Endodermal cell (in vitro differentiated cells): ENCODE data around the gene FILIP1. TPM values are rescaled to one million over a fixed set of nuclear protein-coding genes. Genes with fewer than 3 reads are reported as not detected.

Experiments used
- DNase-seq: peaks from one replicate; pipeline ENCODE4 v3.0.0-alpha.2; 2017
- H3K27ac ChIP-seq: 2 replicates; pipeline ENCODE4 v1.5.1; 2013; ENCODE audit warnings: mild to moderate bottlenecking, low read depth, low read length, moderate library complexity
- H3K27me3 ChIP-seq: 2 replicates; pipeline ENCODE4 v1.6.1; 2013; ENCODE audit warnings: mild to moderate bottlenecking, low read length, moderate library complexity; ENCODE audit not compliant: insufficient read depth, control insufficient read depth, poor library complexity, severe bottlenecking
- H3K36me3 ChIP-seq: 2 replicates; pipeline ENCODE4 v1.7.0; 2013; ENCODE audit warnings: mild to moderate bottlenecking, low read length, moderate library complexity; ENCODE audit not compliant: control insufficient read depth, insufficient read depth
- H3K4me1 ChIP-seq: one replicate; pipeline ENCODE4 v1.7.0; 2013; ENCODE audit warnings: low read length; ENCODE audit not compliant: control insufficient read depth, insufficient read depth
- H3K4me3 ChIP-seq: 2 replicates; pipeline ENCODE4 v1.5.1; 2013; ENCODE audit warnings: mild to moderate bottlenecking, low read length, moderate library complexity
- H3K9ac ChIP-seq: 2 replicates; pipeline ENCODE4 v1.6.1; 2013; ENCODE audit warnings: mild to moderate bottlenecking, low read length, moderate library complexity; ENCODE audit not compliant: poor library complexity, severe bottlenecking; ENCODE audit errors: extremely low read depth
- H3K9me3 ChIP-seq: 2 replicates; pipeline ENCODE4 v1.6.1; 2013; ENCODE audit warnings: mild to moderate bottlenecking, low read length, moderate library complexity; ENCODE audit not compliant: control insufficient read depth
- H3K27ac Mint-ChIP-seq: 2 replicates; pipeline ENCODE4 v1.8.0; 2020; ENCODE audit warnings: mixed read lengths
- H3K27me3 Mint-ChIP-seq: 2 replicates; pipeline ENCODE4 v1.8.0; 2021; ENCODE audit warnings: mild to moderate bottlenecking, mixed read lengths; ENCODE audit not compliant: insufficient read depth
- H3K36me3 Mint-ChIP-seq: 2 replicates; pipeline ENCODE4 v1.8.0; 2020; ENCODE audit warnings: low read depth, mixed read lengths
- H3K4me1 Mint-ChIP-seq: 2 replicates; pipeline ENCODE4 v1.8.0; 2020; ENCODE audit warnings: mixed read lengths
- H3K4me3 Mint-ChIP-seq: 2 replicates; pipeline ENCODE4 v1.8.0; 2020; ENCODE audit warnings: mild to moderate bottlenecking, moderate library complexity, mixed read lengths
- H3K9me3 Mint-ChIP-seq: 2 replicates; pipeline ENCODE4 v1.8.0; 2020; ENCODE audit warnings: mild to moderate bottlenecking, mixed read lengths
- WGBS, 2 experiments: methylation state at CpG; one replicate each; pipeline versions ENCODE4 v1.1.5 to v1.1.7; 2013; ENCODE audit warnings: missing lambda C conversion rate in 2 of 2, mixed read lengths in 1 of 2; ENCODE audit not compliant: insufficient coverage in 1 of 2, insufficient read length in 1 of 2; 5-methylcytosine and 5-hydroxymethylcytosine counted together
- total RNA-seq, 2 donors: library from RNA; stranded (reverse); fragmentation: NEBNext Ultra II Directional in 1 of 2; extraction: Animal tissue kit (Norgen Biotek cat#: 25700) in 1 of 2; gene quantifications; 2 replicates in 1 of 2; 3 replicates in 1 of 2; pipeline ENCODE4 v1.2.1, GENCODE V29; 2021
- TF ChIP-seq, protein P1 (sequence below): fragments of 200-600 bp; sonication (generic); conservative IDR thresholded peaks from 2 replicates; pipeline ENCODE4 v1.5.0; 2021; ENCODE audit warnings: antibody characterized with exemption, mild to moderate bottlenecking

FILIP1 gene
- total RNA-seq, 2 donors from 2014 or later: 0.35 TPM

DNA sequence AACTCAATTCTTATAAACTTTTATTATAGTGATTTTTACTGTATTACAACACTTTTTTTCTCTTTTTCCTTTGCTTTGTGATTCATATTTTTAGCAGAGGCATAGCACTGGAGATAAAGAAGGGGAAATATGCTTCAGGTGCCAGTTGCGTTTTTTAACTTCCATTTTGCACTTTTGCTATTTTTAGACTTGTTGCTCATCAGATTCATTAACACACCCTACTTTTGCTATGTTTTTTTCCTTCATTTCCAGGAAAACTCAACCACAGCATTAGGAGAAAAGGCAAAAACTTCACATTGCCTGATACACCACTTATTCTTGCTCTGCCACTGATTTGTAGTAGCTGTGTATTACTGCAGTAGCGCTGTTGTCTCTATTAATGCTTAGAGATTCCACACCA is 201.0 kb downstream of the FILIP1 start:
- no peaks in the 10 kb centered on the region for H3K9me3 Mint-ChIP-seq
- H3K4me3 Mint-ChIP-seq: no peak overlapping the region
- H3K27ac Mint-ChIP-seq: no peak overlapping the region
- TF ChIP-seq, protein P1, sequence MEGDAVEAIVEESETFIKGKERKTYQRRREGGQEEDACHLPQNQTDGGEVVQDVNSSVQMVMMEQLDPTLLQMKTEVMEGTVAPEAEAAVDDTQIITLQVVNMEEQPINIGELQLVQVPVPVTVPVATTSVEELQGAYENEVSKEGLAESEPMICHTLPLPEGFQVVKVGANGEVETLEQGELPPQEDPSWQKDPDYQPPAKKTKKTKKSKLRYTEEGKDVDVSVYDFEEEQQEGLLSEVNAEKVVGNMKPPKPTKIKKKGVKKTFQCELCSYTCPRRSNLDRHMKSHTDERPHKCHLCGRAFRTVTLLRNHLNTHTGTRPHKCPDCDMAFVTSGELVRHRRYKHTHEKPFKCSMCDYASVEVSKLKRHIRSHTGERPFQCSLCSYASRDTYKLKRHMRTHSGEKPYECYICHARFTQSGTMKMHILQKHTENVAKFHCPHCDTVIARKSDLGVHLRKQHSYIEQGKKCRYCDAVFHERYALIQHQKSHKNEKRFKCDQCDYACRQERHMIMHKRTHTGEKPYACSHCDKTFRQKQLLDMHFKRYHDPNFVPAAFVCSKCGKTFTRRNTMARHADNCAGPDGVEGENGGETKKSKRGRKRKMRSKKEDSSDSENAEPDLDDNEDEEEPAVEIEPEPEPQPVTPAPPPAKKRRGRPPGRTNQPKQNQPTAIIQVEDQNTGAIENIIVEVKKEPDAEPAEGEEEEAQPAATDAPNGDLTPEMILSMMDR: no peak
- peaks cover 10% of the 10 kb centered on the region for H3K4me1 Mint-ChIP-seq
- Histone ChIP-seq H3K27me3 (no peaks in the 10 kb centered on the region), H3K4me1 (no peaks in the 10 kb centered on the region), H3K27ac (no peak overlapping the region), H3K36me3 (no peaks in the 10 kb centered on the region), H3K9me3 (no peaks in the 10 kb centered on the region), H3K4me3 (no peak overlapping the region), H3K9ac (no peak overlapping the region)
- H3K36me3 Mint-ChIP-seq: no peaks in the 10 kb centered on the region
- H3K27me3 Mint-ChIP-seq: no peaks in the 10 kb centered on the region
- DNase-seq: no peak
- WGBS, 2 experiments: 98% methylated on average over 2 of the region's 2 CpGs; no CpG with 5 or more reads in 1 of the 2 experiments

DNA sequence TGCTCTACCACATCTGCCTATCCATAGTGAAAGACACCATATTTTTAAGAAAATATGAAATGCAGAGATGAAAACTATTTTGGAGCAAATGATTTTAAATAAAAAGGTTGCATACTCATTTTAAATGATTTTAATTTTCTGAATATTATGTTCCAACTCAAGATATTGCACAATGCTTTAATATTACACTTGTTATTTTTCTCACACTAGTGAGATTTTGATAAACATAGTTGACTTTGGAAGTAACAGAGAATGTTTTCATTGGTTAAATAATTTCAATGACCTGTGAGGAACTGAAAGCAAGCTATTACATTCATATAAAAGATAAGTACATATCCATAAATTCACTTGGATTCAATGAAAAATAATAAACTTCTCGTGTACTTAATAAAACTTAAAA is 201.9 kb downstream of the FILIP1 start:
- Histone ChIP-seq H3K36me3 (no peaks in the 10 kb centered on the region), H3K4me3 (no peak overlapping the region), H3K9ac (no peak overlapping the region), H3K27me3 (no peaks in the 10 kb centered on the region), H3K4me1 (no peaks in the 10 kb centered on the region), H3K27ac (no peak overlapping the region), H3K9me3 (no peaks in the 10 kb centered on the region)
- H3K27ac Mint-ChIP-seq: no peak overlapping the region
- no peaks in the 10 kb centered on the region for H3K36me3 Mint-ChIP-seq
- H3K4me3 Mint-ChIP-seq: no peak overlapping the region
- DNase-seq: no peak
- no peaks in the 10 kb centered on the region for H3K9me3 Mint-ChIP-seq
- no CpG with 5 or more reads among the region's 1 CpG for WGBS, 2 experiments
- peaks cover 10% of the 10 kb centered on the region for H3K4me1 Mint-ChIP-seq
- no peaks in the 10 kb centered on the region for H3K27me3 Mint-ChIP-seq
- TF ChIP-seq, protein P1: no peak

DNA sequence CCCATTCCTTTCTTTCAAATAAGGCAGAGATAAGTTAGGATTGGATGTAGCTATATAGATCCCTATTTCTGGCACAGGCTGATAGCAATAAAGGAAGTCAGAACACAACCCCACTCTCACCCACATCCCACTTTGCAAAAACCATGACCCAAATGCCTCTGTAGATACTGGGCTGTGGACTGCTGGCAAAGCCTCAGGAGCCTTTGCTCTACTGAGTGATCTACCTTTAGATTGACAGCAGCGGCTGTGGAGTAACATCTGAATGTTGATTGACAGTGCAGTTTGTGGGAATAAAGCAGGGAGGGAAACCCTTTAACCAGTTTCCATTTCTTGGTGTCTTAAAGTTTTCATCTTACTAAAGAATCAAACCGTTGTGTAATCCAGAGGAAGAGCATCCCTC is 202.3 kb downstream of the FILIP1 start:
- 87 to 100% methylated on average over 1 to 2 of the region's 2 CpGs for WGBS, 2 experiments
- H3K27ac Mint-ChIP-seq: no peak overlapping the region

More for the DNA sequence above, 202.3 kb downstream of the FILIP1 start:
- Mint-ChIP-seq H3K27me3 (no peaks in the 10 kb centered on the region), H3K36me3 (no peaks in the 10 kb centered on the region), H3K4me1 (peaks cover 10% of the 10 kb centered on the region), H3K4me3 (no peak overlapping the region), H3K9me3 (no peaks in the 10 kb centered on the region)
- Histone ChIP-seq H3K4me3 (no peak overlapping the region), H3K9me3 (no peaks in the 10 kb centered on the region), H3K27me3 (no peaks in the 10 kb centered on the region), H3K9ac (no peak overlapping the region), H3K4me1 (no peaks in the 10 kb centered on the region), H3K36me3 (no peaks in the 10 kb centered on the region), H3K27ac (peak overlapping the region; percentile 42)
- DNase-seq: no peak
- TF ChIP-seq, protein P1: no peak
